Activated T-cell treated with anti-CD3 and anti-CD28 coated beads for 4 hours (primary cell): Measurements from ENCODE around the gene TEX12.
"Not testable (repeated sequence)": the region's sequence is repeated elsewhere in the genome, so short reads cannot be mapped to it uniquely, and the experiment has no call there.

Source experiments
- DNase-seq: peaks from one replicate; pipeline ENCODE4 v3.0.0-alpha.2; 2020

Gene TEX12

GRCh38 chr11:112165049-112165448 is 2.1 kb upstream of the TEX12 start:
- DNase-seq: no peak

- DNase-seq: no peak
These were observed 610 bp upstream of the TEX12 start for GRCh38 chr11:112166562-112166961.

- DNase-seq: no peak
These were observed 5.3 kb downstream of the TEX12 start for GRCh38 chr11:112172362-112172994.

- DNase-seq: no peak
These were observed 6.0 kb downstream of the TEX12 start for GRCh38 chr11:112173152-112173551.

- peak; percentile 5 for DNase-seq
These were observed 7.8 kb downstream of the TEX12 start, which contains the start of gene BCO2 for GRCh38 chr11:112174789-112175598. TSS of gene BCO2 (plus strand) at chr11:112175512. CDS start at chr11:112175602, 90 bp downstream.

DNA sequence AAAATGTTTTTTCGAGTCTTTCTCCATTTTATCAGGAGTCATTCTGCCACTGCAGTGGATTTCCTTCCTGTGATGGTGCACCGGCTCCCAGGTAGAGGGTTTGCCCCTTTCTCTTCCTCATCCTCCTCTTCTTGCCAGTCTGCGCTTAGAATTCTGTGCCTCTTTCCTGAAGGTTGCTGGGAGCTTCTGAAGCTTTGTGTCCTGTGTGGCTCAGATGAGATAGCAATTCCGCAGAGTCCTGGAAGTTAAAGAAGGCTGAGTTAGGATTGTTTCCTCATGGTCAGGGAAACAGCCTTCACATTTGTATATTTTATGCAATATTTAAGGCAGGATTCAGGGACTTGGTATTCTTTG is 8.4 kb downstream of the TEX12 start:
- no peak for DNase-seq

- no peak for DNase-seq
These were observed 8.9 kb downstream of the TEX12 start for GRCh38 chr11:112176077-112176476.

DNA sequence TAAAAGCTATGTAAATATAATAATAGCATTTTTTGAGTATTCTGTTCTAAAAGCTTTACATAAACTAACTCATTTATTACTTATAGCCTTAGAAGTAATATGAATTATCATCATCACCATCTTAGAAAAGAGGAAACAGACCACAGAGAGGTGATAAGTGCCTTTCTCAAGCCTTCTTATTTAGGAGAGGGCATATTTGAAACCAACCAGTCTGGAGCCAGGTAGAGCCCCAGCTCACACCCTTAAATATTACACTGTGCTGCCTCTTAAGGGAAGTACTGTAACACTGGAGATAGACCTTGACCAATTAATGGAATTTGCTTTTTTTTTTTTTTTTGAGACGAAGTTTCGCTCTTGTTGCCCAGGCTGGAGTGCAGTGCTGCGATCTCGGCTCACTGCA is 10.4 kb downstream of the TEX12 start:
- no peak for DNase-seq

GRCh38 chr11:112178428-112178827 is 11.3 kb downstream of the TEX12 start:
- no peak for DNase-seq

DNA sequence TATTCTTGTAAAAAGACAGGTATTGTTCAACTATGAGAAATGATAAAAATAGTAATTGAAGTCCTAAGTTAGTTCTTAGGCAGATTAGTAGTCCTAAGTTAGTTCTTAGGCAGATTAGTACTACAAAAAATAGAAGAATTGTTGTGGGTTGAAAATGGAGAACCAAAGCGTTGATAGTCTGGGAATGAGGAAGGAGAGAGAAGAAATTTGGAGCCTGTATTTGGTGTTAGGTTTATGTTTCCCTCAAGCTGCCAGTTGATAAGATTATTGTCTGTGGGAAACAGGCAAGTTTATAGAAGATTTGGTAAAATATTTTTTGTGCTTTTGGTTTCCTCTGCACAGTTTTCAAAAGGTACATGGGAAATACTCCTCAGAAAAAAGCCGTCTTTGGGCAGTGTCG is 11.8 kb downstream of the TEX12 start:
- DNase-seq: no peak

GRCh38 chr11:112179601-112180000 is 12.4 kb downstream of the TEX12 start:
- DNase-seq: no peak

DNA sequence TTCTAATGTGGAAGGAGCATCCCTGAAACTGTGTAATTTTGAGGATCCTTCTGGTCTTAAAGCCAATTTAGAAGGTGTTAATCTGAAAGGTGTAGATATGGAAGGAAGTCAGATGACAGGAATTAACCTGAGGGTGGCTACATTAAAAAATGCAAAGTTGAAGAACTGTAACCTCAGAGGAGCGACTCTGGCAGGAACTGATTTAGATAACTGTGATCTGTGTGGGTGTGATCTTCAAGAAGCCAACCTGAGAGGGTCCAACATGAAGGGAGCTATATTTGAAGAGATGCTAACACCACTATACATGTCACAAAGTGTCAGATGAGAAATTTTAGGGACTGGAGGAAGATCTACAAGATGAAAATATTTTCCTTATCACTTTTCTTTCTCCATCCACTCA is 15.7 kb downstream of the TEX12 start:
- DNase-seq: no peak

DNA sequence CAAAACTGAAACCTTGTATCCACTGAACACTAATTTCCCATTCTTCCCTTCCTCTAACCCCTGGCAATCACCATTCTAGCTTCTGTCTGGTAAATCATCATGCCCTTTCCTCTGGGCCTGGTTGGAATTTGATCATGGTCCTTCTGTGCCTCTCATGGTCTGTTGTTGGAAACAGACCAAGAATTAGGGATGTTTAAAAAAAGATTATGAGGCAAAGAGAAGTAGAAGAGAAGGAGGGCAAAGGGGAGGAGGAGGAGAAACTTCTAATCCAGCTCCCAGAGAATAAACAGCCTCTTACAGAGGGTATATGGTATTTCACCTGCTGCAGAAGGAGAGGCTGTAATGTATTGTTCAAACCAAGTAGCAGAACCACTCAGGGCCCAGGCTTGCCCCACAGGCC is 18.7 kb downstream of the TEX12 start:
- no peak for DNase-seq

GRCh38 chr11:112186304-112186703 is 19.1 kb downstream of the TEX12 start:
- DNase-seq: no peak

GRCh38 chr11:112195113-112195512 is 27.9 kb downstream of the TEX12 start:
- DNase-seq: not testable (repeated sequence)

- DNase-seq: no peak
These were observed 28.8 kb downstream of the TEX12 start for GRCh38 chr11:112195951-112196351.

DNA sequence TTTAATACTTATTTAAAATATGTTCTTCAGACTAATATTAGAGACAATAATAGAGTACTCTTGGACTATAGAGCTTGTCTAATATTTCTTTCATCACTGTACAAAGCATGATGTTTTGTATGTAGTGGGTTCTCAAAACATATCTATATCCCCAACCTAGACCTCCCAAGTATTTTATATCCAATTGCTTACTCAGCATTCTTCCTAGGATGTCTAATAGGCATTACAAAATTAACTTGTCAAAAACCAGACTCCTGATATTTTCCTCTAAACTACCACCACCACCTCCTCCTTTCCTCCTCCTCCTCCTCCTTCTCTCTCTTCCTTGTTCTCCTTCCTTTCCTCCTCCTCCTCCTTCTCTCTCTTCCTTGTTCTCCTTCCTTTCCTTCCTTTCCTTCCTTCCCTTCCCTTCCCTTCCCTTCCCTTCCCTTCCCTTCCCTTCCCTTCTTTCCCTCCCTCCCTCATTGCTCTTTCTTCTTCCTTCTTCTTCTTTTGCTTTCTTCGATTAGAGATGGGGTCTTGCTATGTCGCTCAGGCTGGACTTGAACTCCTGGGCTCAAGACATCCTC is 29.4 kb downstream of the TEX12 start:
- no peak for DNase-seq

GRCh38 chr11:112199101-112199500 is 31.9 kb downstream of the TEX12 start:
- DNase-seq: not testable (repeated sequence)

- DNase-seq: no peak
These were observed 33.1 kb downstream of the TEX12 start for GRCh38 chr11:112200252-112200651.

- no peak for DNase-seq
These were observed 38.9 kb downstream of the TEX12 start for GRCh38 chr11:112206071-112206470.

- no peak for DNase-seq
These were observed 43.7 kb downstream of the TEX12 start for GRCh38 chr11:112210890-112211289.

DNA sequence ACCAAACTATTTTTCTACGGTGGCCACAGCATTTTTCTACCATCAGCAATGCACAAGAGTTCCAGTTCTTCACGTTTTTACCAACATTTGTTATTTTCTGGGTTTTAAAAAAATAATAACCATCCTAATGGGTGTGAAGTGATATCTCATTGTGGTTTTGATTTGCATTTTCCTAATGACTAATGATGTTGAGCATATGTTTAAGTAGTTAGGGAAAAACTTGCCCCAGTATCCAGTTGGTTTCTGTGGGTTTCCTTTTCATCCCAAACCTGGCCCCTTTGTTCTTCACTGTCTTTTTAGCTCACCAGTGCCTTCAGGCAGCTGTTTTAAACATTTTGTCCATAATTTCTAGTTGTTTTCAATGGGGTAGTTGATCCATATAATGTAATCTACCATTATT is 44.4 kb downstream of the TEX12 start:
- no peak for DNase-seq

DNA sequence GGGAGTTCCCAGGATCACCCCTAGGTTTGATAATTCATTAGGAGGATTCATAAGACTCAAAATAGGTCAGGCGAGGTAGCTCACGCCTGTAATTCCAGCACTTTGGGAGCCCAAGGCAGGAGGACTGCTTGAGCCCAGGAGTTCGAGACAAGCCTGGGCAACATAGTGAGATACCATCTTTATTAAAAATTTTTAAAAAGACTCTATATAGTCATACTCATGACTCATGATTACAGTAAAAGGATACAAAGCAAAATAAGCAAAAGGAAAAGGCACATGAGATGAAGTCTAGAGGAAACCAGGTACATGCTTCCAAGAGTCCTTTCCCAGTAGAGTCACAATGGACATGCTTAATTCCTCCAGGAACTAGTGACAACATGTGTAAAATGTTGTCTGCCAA is 45.1 kb downstream of the TEX12 start:
- DNase-seq: no peak

GRCh38 chr11:112212710-112213109 is 45.5 kb downstream of the TEX12 start:
- no peak for DNase-seq
